HG03103 (cell line): ENCODE data around the gene CKAP2L.
A peak's percentile ranks its signal among the peaks of the same experiment; 100 is the strongest.

Experiments used
- ATAC-seq: cut with Tn5 transposase; IDR thresholded peaks from one replicate; pipeline ENCODE4 v1.9.1; 2021; ENCODE audit warnings: low read depth; ENCODE audit not compliant: unreplicated experiment

CKAP2L gene

DNA sequence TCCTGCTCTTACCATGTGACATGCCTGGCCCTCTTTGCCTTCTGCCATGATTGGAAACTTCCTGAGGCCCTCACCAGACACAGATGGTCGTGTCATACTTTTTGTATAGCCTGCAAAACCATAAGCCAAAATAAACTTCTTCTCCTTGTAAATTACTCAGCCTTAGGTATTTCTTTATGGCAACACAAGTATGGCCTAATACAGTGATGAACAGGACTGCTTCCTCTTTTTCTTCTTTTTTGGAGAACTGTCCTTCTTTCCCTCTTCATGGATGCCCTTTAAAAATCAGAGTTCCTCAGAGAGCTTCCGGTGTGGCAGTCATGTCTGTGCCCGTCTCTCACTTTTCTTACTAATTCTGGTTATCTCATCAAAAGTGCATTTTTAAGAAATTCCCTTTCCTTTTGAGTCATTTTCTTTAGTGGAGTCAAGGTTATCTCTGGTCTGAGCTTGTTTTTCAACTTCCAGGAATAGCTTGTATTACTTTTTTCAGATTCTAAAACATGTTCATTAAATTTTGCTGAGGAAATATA, 29.1 kb upstream of the CKAP2L start:
- no peak for ATAC-seq

DNA sequence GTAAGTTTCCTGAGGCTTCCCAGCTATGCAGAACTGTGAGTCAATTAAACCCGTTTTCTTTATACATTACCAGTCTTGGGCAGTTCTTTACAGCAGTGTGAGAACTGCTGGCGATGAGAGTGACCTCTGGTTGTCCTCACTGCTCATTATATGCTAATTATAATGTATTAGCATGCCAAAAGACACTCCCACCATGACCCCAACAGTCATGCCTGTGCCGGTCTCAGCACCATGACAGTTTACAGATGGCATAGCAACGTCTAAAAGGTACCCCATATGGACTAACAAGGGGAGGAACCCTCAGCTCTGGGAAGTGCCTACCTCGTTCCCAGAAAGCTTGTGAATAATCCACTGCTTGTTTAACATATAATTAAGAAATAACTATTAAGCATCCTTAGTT, 28.0 kb upstream of the CKAP2L start:
- no peak for ATAC-seq

DNA sequence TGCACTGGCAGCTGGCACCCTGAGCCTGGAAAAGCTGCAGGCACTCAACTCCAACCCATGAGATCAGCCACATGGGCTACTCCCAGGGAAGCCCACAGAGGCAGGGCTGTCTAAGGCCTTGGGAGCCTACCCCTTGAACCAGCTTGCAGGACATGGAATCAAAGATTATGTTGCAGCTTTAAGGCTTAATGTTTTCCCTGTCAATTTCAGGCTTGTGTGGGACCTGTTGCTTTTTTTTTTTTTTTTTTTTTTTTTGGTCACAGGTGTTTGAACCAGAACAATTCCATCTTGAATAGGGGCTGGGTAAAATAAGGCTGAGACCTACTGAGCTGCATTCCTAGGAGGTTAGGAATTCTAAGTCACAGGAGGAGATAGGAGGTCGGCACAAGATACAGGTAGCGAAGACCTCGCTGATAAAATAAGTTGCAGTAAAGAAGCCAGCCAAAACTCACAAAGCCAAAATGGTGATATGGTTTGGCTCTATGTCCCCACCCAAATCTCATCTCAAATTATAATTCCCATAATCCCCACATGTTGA, 27.4 kb upstream of the CKAP2L start:
- no peak for ATAC-seq

DNA sequence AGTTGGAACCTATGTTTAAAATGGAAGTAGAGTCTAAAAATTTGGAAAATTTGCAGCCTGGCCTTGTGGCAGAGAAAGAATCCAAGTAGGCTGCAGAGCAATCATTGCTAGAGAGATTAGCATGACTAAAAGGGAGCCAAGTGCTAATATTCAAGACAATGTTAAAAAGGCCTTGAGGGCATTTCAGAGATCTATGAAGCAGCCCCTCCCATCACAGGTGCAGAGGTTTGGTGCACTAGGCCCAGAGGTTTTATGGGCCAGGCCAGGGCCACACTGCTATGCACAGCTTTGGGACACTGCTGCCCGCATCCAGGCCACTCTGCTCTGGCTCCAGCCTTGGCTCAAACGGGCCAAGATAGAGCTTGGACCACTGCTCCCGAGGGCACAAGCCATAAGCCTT, 26.6 kb upstream of the CKAP2L start:
- no peak for ATAC-seq

DNA sequence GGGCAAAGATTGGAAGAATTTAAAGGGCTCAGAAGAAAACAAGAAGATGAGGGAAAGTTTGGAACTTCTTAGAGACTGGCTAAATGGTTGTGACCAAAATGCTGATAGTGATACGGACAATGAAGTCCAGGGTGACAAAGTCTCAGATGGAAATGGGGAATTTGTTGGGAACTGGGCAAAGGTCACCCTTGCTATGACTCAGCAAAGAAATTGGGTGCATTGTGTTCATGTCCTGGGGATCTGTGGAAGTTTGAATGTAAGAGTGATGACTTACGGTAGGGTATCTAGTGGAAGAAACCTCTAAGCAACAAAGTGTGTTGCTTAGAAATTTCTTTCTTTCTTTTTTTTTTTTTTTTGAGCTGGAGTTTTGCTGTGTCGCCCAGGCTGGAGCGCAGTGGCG, 25.9 kb upstream of the CKAP2L start:
- ATAC-seq, result no peak

DNA sequence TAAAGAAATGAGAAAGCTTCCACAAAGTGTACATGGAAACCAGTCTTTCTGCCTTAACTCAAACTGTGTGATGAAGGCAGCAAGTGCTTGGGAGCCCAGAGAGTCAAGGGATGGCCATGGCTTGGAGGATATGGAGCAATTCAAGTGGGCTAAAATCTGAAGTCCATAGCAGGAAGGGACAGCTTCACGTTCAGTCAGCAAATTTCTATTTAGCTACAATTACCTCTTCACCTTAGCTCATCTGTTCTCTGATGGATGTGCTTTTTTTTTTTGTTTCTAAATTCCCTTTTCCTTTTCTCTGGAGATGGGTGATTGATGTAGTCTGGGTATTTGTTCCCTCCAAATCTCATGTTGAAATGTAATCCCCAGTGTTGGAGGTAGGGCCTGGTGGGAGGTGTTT, 24.8 kb upstream of the CKAP2L start:
- no peak for ATAC-seq

DNA sequence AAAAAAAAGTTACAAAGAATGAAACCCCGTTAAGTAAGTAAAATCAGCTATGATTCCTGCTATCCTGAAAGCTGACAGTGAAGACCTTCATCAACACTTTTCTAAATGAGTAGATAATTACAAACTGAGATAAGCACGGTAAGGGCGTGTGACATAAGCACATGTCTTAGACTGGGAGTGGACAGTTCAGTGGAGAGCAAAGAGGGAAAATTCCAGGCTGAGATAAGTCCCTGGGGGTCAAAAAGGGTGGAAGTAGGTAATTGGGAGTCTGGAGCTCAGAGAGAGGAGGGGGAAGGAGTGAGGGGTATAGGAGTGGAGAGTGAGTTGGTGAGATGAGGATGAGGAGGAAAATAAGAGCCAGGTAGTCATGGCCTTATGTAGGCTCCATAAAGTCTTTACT, 24.2 kb upstream of the CKAP2L start:
- ATAC-seq, result no peak

DNA sequence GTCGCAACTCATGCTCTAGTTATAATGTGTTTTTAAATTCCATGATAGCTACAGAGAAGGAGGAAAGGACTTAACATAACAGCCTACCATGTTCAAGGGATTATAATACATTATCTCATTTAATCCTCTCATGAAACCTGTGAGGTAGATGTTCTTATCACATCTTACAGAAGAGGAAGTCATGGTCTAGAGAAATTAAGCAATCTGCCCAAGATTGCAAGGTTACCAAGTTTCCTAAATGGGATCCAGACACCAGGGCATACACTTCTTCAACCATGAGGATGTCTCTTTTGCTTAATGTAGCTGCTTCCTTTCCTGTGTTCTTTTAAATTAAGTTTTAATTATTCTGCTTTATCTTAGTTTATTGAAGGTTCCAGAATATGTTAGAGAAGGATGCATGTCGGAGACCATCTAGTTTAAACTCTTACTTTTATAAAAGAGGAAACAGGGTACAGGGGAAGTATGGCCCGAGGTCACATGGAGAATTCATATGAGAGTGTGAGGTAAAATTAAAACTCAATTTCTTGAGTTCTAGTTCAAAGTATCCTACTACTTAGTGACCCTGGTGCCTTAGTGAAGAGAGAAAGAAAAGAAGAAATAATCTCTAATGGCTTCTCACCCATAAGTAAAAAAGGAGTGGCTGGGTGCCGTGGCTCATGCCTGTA, 23.5 kb upstream of the CKAP2L start:
- no peak for ATAC-seq

DNA sequence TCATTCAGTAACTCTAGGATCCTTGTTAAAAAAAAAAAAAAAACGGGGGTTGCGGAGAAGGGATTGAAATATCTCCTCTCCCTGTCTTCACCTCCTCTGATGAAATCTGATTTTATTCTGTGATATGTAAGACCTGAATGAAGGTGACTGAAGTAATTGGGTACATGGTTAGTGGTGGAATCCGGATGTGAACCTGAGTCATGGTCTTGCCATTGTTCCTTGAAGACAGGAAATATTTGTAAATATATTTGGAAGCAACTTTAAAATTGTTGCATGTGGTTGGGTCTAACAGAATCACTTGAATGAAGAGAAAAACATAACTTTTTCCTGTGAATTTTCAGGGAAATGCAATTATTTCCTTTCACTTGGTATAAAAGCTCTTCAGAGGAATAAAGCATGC, 22.9 kb upstream of the CKAP2L start:
- ATAC-seq, result no peak

DNA sequence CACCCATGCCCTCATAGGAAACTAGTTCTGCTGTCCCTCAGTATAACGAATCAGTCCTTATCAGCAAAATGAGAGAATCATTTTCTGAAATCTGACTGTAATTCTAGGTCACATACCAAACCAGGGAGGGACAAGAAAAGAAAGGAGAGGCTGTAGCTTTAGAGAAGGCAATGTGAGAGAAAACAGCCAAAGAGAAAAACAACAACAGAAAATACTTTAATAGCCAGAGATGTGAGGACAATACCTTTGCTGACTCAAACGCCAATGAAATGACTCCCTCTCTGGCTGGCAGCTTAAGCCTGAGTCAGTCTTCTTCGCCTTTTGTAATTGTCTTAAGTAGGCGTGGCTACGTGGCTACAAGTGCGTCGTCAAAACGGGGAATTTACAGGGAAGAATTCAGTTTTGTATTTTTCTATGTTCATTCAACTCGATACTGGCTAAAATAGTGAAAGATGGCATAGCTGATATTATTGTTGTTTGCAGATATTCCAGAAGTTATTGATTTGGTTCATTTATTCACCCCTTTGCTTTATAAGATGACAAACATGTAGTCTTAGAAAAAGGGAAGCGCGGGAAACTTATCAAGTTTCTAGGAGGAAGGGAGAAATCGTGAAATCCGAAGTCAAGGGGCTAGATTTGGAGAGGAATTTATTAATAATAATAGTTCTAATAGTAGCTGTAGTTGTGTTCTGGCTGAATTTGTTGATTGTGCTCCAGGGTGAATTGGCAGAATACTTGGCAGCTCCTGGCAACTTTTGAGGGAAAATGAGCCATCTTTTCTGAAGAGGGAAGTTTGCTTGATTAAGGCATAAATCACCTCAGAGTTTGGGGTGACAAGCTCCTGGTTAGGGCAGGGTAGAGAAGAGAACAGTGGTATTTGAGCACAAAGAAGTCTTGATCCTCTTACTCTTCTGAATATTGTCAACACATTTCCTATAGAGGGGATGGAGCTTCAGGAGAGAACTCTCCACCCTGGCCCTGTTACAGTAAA, 20.1 kb upstream of the CKAP2L start, which contains the start of gene IL1A:
IL1A (minus strand) TSS at position 295 of the 991 bp plus-strand sequence. CDS start 723 bp downstream, outside the sequence.
- ATAC-seq, result no peak

DNA sequence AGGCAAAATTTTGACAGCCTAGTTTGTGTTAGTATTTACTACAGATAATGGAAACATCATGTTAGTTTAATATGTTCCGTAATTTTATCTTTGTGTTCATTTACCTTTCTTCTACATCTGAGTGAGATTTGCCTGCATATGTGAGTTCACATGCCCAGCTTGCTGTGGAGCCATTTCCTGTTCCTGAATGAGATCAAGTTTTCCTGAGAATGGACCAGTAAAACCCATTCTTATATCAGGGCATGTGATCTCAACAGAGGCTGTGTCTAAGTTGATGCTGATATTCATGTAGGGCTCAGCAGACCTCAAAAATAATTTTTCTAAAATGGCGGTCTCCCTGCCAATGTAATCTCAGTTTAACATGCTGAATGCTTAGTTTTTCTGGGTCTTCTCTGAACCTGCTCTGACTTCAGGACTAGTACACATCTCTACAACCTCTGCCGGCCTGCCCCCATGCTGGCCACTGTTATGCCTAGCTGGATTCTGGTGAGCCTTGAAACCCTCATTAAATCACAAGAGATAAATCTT, 18.8 kb upstream of the CKAP2L start:
- ATAC-seq, result no peak

DNA sequence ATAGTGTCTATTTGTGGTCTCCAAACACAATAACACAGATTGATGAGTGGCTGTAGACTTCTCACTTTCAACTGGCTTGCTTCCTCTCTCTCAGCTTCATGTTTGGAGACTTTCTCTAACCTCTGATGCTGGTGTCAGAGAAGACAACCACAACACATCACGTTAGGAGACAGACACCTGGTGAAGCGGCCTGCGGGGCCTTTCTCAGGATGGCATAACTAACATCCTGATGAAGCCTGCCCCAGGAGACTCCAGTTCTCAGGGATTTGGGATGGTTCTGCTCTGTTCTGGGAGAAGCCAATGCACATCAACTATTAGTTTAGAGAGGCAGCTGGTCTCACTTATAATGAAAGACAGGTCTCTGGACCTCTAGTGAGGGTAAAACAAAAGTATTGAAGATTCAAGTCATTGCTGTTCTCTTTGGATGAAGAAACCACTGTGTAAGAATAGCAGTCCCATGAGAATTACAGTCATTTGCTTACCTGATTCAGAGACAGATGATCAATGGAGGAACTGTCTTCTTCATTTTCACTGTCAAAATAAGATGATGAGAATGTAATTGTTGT, 17.9 kb upstream of the CKAP2L start:
- ATAC-seq, result peak; percentile 76

DNA sequence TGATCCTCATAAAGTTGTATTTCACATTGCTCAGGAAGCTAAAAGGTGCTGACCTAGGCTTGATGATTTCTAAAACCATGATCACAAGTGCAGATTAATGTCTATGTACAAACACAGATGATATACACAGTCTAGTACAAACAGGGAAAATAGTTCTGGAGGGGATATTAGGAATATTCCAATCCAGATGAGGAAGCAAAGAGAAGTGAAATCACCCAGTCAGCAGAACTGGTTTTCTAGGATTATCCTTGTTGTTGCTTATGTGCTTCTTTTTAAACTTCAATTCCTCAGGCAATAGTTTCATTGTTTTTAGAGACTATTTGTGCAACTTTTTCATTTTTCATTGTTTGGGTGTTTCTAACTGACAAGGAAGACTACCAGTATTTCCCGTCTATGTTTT, 15.2 kb upstream of the CKAP2L start:
- no peak for ATAC-seq

DNA sequence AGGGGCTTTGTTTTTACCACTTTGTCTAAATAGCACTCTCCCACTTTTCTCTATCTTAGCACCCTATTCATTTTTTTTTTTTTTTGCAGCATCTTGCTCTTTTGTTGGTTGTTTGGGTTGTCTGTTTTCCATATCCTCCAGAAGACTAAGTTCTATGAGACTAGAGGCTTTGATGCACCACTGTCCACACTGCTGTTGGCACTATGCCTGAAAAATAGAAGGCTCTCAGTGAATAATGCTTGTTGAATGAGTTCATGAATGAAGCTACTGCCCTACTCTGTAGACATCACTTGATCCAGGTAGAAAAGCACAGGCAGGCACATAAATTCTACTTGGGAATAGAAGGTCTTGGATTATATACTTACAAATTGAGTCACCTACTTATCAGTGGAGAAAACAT, 12.6 kb upstream of the CKAP2L start:
- ATAC-seq, result no peak

DNA sequence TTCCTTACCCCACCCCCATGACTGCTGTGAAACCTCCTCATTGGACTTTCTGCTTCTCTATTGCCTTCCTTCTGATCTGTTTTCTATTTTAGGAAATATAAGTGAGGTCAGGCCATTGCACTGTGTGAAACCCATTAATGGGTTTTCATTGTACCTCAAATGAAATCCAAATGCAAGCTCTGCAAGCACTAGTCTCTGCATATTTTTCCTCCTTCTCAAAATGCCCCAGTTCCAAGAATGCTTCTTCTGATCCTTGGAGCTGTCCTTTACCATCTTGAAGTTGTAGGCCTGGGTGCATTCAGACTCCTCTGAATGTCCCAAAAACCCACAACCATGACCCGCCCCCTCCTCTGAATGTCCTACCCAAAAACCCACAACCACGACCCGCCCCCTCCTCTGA, 11.7 kb upstream of the CKAP2L start:
- ATAC-seq, result no peak

DNA sequence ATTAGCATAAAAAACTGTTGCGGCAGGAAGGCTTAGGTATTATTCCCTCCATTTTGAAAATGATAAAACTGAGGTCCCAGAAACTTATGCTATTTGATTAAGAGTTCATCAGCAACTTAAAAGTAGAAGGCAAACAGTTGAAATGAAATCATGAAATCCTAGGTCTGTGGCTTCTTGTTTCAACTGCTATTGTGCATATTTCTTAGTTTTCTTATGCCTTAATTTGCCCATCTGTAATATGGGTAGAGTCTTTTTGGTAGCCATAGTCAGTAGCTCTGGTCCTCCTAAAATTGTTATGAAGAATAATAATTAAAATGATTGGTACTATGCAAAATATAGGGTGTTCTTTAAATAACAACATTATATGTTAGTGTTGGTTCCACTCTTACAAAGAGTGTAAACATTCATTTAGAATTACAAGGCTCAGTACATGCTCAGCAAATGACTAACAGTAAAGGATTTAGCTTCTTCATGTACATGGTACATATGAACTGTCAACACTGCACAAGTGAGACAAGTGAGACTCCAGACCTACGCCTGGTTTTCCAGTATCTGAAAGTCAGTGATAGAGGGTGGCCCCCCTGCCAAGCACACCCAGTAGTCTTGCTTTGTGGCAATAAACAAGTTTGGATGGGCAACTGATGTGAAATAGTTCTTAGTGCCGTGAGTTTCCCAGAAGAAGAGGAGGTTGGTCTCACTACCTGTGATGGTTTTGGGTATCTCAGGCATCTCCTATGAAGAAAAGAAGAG, 10.3 kb upstream of the CKAP2L start:
- ATAC-seq, result no peak

DNA sequence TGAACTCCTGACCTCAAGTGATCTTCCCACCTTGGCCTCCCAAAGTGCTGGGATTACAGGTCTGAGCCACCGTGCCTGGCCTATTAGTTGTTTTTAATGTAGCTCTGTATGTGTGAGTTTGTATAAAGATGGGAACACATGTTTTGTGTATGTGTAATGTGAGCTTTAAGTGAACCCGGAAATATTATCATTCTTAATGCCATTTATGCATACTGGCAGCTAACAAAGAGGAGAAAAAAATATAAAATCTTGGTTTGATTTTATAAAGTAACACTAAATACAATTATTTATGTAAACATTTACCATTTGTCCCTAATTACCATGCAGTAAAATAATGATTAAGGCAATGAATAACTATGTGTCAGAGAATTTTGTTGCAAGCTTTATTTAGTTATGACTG, 9.1 kb upstream of the CKAP2L start:
- no peak for ATAC-seq

DNA sequence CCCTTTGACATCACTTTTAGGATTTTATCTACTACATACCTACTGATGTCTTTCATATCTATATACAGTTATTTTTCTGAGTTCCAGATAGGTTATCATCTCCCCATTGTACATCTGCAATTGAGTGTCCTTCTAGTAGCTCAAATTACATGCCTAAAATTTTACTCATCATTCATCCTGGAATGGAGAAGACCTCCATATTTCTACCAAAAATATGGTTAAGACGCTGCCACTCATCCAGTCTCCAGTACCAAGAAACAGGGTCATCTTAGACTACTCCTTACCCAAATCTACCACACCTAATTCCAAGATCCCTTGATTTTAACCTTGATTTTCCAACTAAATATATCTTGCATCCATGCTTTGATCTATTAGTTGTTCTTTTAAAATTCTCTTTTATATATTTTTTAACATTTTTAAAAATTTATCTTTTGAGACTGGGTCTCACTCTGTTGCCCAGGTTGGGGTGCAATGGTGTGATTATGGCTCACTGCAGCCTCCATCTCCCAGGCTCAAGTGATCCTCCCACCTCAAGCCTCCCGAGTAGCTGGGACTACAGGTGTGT, 8.6 kb upstream of the CKAP2L start:
- no peak for ATAC-seq

DNA sequence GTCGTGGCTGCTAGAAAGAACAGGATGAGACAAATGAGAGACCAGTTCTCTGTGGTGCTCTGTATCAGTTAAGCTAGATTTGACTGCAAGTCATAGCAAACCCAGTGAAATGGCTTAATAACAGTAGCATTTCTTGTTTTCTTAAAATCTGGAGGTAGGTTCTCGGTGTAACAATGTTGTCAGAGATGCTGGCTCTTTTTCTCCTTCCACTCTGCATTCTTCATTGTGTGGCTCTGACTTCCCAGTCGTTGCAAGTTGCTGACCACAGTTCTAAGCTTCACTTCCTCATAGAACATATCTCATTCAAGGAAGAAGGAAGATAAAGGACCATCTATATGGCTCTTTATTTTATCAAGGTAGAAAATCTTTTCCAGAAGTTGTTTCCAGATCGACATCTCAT, 7.9 kb upstream of the CKAP2L start:
- ATAC-seq, result no peak

DNA sequence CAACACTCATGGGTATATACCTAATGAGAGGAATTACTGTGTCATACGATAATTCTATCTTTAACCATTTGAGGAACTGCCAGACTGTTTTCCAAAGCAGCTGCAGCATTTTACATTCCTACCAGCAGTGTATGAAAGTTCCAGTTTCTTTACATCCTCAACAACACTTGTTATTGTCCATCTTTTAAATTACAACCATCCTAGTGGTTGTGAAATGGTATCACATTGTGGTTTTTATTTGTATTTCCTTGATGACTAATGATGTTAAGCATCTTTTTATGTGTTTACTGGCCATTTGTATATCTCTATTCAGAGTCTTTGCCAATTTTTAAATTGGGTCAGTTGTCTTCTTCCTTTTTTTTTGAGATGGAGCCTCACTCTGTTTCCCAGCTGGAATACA, 4.0 kb upstream of the CKAP2L start:
- ATAC-seq, result no peak
